BE2C (cell line): ENCODE data around the gene WSCD2.

Experiments
- DNase-seq: peaks from one replicate; pipeline ENCODE4 v3.0.0-alpha.2; 2020
- H3K27me3 ChIP-seq: fragments of 250-450 bp; sonication (Bioruptor Pico); 2 replicates; pipeline ENCODE4 v1.5.1; 2020; ENCODE audit warnings: mild to moderate bottlenecking
- H3K36me3 ChIP-seq: fragments of 250-450 bp; sonication (Bioruptor Pico); 2 replicates; pipeline ENCODE4 v1.5.1; 2020; ENCODE audit warnings: mild to moderate bottlenecking
- H3K4me1 ChIP-seq: fragments of 250-450 bp; sonication (Bioruptor Pico); 2 replicates; pipeline ENCODE4 v1.5.1; 2020
- H3K4me3 ChIP-seq: 2 replicates; pipeline ENCODE4 v1.5.1; 2011; ENCODE audit warnings: low read depth, low read length
- H3K9me3 ChIP-seq: fragments of 250-450 bp; sonication (Bioruptor Pico); 2 replicates; pipeline ENCODE4 v1.5.1; 2020
- TF ChIP-seq, protein P1 (sequence below): IDR thresholded peaks from 2 replicates; pipeline ENCODE4 v1.5.1; 2012; ENCODE audit warnings: mild to moderate bottlenecking, low read depth, low read length

The WSCD2 gene

DNA sequence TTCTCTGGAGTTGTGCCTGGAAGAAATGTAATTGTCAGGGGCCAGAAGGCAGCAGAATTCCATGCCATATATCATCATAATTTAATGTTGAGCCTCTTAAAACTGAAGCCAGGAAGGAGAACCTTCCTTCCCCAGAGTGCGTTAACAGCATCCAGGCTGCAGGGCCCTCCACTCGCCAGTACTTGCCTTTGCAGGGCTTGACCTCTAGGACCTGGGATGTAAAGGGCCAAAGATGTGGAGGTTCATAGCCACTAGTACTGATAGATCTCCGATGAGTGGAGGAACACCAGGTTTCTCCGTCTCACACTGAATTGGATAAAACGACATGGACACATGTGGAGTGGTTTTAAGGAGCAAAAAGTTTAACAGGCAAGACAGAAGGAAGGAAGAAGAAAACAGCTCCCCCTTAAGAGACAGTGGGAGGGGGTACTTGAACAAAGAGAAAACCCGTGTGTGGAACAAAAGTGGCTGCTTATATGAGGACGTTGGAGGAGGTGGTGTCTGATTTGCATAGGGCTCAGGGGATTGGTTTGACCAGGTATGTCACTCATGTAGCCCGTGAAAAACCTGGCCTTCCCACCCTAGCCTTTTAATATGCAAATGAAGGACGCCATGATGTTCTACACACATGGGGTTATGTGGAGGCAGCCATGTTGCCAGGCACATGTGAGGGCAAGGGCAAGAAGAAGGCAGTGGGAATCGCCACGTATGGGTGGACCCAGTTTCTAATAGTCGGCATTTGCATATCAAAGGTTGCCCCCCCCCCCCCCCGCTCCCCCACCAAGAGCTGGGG lies 38.8 kb upstream of the WSCD2 start:
- H3K4me3 ChIP-seq, result no peak overlapping the region
- DNase-seq, result peak; percentile 14
- no peaks in the 10 kb centered on the region; the same call in 1 of the 2 replicates for H3K27me3 ChIP-seq
- no peaks in the 10 kb centered on the region for H3K36me3 ChIP-seq
- TF ChIP-seq, protein P1, sequence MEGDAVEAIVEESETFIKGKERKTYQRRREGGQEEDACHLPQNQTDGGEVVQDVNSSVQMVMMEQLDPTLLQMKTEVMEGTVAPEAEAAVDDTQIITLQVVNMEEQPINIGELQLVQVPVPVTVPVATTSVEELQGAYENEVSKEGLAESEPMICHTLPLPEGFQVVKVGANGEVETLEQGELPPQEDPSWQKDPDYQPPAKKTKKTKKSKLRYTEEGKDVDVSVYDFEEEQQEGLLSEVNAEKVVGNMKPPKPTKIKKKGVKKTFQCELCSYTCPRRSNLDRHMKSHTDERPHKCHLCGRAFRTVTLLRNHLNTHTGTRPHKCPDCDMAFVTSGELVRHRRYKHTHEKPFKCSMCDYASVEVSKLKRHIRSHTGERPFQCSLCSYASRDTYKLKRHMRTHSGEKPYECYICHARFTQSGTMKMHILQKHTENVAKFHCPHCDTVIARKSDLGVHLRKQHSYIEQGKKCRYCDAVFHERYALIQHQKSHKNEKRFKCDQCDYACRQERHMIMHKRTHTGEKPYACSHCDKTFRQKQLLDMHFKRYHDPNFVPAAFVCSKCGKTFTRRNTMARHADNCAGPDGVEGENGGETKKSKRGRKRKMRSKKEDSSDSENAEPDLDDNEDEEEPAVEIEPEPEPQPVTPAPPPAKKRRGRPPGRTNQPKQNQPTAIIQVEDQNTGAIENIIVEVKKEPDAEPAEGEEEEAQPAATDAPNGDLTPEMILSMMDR, result no peak
- H3K4me1 ChIP-seq, result 0 out of 2 replicates have a peak, but pooled peaks cover 3% of the 10 kb centered on the region
- no peaks in the 10 kb centered on the region for H3K9me3 ChIP-seq

DNA sequence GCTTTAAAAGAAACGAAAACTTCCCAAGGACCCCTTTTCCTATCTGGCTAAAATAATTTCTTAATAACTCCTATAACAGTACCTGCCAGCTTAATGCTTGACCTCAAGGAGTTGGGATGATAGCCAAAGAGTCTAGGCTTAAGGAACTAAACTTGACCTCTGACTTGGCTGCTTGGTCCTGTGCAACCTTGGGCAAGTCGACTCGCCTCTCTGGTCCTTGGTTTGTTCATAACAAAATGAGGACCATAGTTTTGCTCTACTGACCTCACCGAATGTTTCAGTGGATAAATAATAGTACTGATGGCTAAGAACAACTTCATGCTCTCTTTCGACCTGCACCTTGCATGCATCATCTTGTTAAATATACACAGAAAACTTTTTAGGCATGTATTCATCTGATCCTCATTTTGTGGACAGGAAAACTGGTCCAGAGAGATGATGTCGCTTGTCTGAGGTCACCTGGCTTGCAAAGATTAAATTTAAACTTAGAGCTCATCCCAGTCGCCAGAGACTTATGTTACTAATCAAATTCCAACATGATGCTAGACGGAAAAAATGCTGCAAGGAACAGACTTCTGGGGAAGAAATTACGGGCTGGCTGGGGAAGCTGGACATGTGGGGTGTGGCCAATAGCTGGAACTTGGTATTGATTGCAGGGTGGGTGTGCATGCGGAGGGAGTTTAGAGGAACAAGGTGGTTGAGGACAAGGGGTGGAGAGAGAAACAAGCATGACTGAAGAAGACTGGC lies 38.0 kb upstream of the WSCD2 start:
- Histone ChIP-seq H3K36me3 (no peaks in the 10 kb centered on the region), H3K9me3 (no peaks in the 10 kb centered on the region), H3K4me3 (no peak overlapping the region), H3K27me3 (no peaks in the 10 kb centered on the region; the same call in 1 of the 2 replicates), H3K4me1 (0 out of 2 replicates have a peak, but pooled peaks cover 3% of the 10 kb centered on the region)
- no peak for DNase-seq
- TF ChIP-seq, protein P1, result no peak

DNA sequence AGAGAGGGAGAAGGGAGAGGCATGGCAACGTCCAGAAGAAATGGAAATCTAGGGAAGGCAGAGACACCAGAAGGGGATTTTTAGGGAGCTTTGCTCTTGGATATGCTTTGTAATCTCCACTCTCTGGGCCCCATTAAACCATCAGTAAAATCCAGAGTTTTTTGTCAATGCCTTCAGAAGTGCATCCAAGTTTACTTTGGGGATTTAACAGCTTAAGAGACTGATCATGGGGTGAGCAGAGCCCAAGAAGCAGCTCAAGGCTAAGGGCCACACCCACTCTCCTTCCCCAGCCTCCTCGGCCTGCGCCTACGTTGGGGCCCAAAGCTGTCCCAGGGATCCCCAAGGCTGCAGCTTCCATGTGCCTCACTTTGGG lies 37.4 kb upstream of the WSCD2 start:
- Histone ChIP-seq H3K9me3 (no peaks in the 10 kb centered on the region), H3K36me3 (no peaks in the 10 kb centered on the region), H3K4me1 (0 out of 2 replicates have a peak, but pooled peaks cover 3% of the 10 kb centered on the region), H3K27me3 (no peaks in the 10 kb centered on the region; the same call in 1 of the 2 replicates), H3K4me3 (no peak overlapping the region)
- TF ChIP-seq, protein P1, result no peak
- no peak for DNase-seq

DNA sequence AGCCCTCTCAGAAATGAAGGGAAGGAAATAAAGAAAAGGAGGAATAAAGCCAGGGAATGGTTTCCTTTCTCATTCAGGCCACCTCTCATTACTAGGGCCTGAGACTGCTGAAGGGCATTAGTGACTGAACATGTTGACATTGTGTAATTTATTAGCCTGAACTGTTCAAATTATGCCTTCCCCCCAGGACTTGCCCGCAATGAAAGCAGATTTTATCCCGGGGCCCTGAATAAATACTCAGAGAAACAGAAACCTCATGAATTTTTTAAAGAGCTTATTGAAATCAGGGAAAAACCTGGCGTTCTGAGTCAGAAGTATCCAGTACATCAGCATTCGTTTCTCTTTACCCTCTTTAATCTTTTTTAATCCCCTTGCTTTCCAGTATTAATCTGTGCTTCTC lies 35.9 kb upstream of the WSCD2 start:
- Histone ChIP-seq H3K27me3 (no peaks in the 10 kb centered on the region; the same call in 1 of the 2 replicates), H3K36me3 (no peaks in the 10 kb centered on the region), H3K9me3 (no peaks in the 10 kb centered on the region), H3K4me3 (no peak overlapping the region), H3K4me1 (0 out of 2 replicates have a peak, but pooled peaks cover 3% of the 10 kb centered on the region)
- TF ChIP-seq, protein P1, result no peak
- DNase-seq, result no peak

DNA sequence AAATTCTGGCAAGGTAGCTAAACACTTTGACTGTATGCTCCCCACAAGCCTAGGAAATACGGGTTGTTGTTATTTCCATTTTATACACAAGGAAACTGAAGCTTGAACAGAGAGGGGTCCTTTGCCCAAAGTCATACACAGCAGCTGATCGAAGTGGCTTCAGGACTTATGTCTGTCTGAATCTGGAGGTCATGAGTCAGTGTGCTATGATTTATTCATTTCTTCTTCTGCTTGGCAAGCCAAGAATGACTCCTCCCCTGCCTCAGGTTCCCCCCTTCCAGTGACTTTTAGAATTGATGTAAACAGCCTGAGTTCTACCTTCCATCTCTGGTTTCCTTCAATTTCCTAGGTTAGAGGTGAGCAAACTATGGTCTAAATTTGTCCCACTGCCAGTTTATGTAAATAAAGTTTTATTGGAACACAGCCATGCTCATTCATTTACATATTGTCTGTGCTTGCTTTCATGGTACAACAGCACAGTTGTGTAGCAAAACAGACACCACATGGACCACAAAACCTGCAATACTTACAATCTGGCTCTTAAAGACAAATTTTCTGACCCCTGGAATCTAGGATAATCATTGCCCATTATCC lies 34.9 kb upstream of the WSCD2 start:
- Histone ChIP-seq H3K9me3 (no peaks in the 10 kb centered on the region), H3K4me1 (0 out of 2 replicates have a peak, but pooled peaks cover 3% of the 10 kb centered on the region), H3K27me3 (no peaks in the 10 kb centered on the region; the same call in 1 of the 2 replicates), H3K36me3 (no peaks in the 10 kb centered on the region), H3K4me3 (no peak overlapping the region)
- TF ChIP-seq, protein P1, result no peak
- no peak for DNase-seq
